ENCODE results near the gene SHC3. TPM values are rescaled to one million over a fixed set of nuclear protein-coding genes. Genes with fewer than 3 reads are reported as not detected.

Gene SHC3
- total and polyA plus RNA-seq, 2 of the 4 experiments (the other 2 are of a cell fraction): 4.5 to 13.3 TPM

- no CpG with 5 or more reads among the region's 9 CpGs for WGBS, 2 experiments (ENCODE audit: extremely low coverage in 2 of 2, insufficient read length in 1 of 2)
- no peak overlapping the region for H3K9ac ChIP-seq (ENCODE audit: low read depth, low read length)
- H3K18ac ChIP-seq (ENCODE audit: low read depth, low read length): no peak overlapping the region
- H3K23ac ChIP-seq (ENCODE audit: low read depth, low read length): no peak overlapping the region
- H3K4me1 ChIP-seq (ENCODE audit: control insufficient read depth, insufficient read depth, low read length): peaks cover 7% of the 10 kb centered on the region
- no peak overlapping the region for H3K27ac ChIP-seq (ENCODE audit: insufficient read depth, low read length)
- H2AK5ac ChIP-seq (ENCODE audit: low read depth, low read length): no peak overlapping the region
- peaks cover 13% of the 10 kb centered on the region for H3K9me1 ChIP-seq (ENCODE audit: insufficient read depth, low read length)
- no peak overlapping the region for H2BK20ac ChIP-seq (ENCODE audit: low read depth, low read length)
- no peaks in the 10 kb centered on the region for H4K20me1 ChIP-seq (ENCODE audit: insufficient read depth, low read length)
- no TSS peak for BruUV-seq (replicated peaks)
- H4K91ac ChIP-seq (ENCODE audit: insufficient read depth, low read depth, low read length): no peak overlapping the region
- no peak overlapping the region for H2AFZ ChIP-seq (replicated peaks; ENCODE audit: low read length, poor library complexity)
- intact Hi-C loops (cut with micrococcal nuclease): no loop called here
- ChIA-PET CTCF (no interaction called here), POLR2A (ENCODE audit: unreplicated experiment) (no interaction called here)
- H3K9me3 ChIP-seq (ENCODE audit: control insufficient read depth, insufficient read depth, low read length): no peaks in the 10 kb centered on the region
- no peak for ATAC-seq (ENCODE audit: low read depth)
- no peak for DNase-seq
- no peak overlapping the region for H2BK5ac ChIP-seq (ENCODE audit: low read depth, low read length, poor library complexity, severe bottlenecking)
- in situ Hi-C loops (cut with MboI; ENCODE audit: low sequenced_read_pairs): no loop called here
- H2AK9ac ChIP-seq (replicated peaks; ENCODE audit: low read depth, low read length, poor library complexity): no peak overlapping the region
- no peaks in the 10 kb centered on the region for H3K27me3 ChIP-seq (ENCODE audit: control insufficient read depth, insufficient read depth, low read length)
- H3K79me1 ChIP-seq (ENCODE audit: low read depth in 1 of 2, low read length in 2 of 2): peaks cover 3 to 14% of the 10 kb centered on the region in 2 experiments; a peak in 3 of 4 replicates
- no peak overlapping the region for H3K14ac ChIP-seq (replicated peaks; ENCODE audit: low read depth, low read length)
- H4K5ac ChIP-seq (ENCODE audit: low read depth, low read length): no peak overlapping the region
- H3K4me2 ChIP-seq (ENCODE audit: low read depth, low read length): no peak overlapping the region
- no peak overlapping the region for H2BK120ac ChIP-seq (ENCODE audit: low read depth, low read length)
- no peak overlapping the region for H3K56ac ChIP-seq (ENCODE audit: extremely low read depth, insufficient read depth, low read length)
- dilution Hi-C loops (cut with HindIII; ENCODE audit: low sequenced_read_pairs, unreplicated experiment): no loop called here
- H3K36me3 ChIP-seq (ENCODE audit: control insufficient read depth, insufficient read depth, low read length): peaks cover 14% of the 10 kb centered on the region
- TF ChIP-seq RAD21 (IDR thresholded peaks at IDR 0.05; ENCODE audit: low read length): no peak
- TF ChIP-seq MAZ (IDR thresholded peaks at IDR 0.05; ENCODE audit: borderline replicate concordance, low read depth, low read length): no peak
- TF ChIP-seq RFX5 (IDR thresholded peaks at IDR 0.05; ENCODE audit: low read depth, low read length): no peak
- no peak for TF ChIP-seq ELK1 (IDR thresholded peaks at IDR 0.05; ENCODE audit: borderline replicate concordance, low read depth, low read length)
- no peak for TF ChIP-seq SMC3 (IDR thresholded peaks at IDR 0.05; ENCODE audit: low read depth, low read length)
- no peak for TF ChIP-seq BHLHE40 (IDR thresholded peaks at IDR 0.05; ENCODE audit: low read depth, low read length)
- no peak for TF ChIP-seq CHD1 (IDR thresholded peaks at IDR 0.05; ENCODE audit: low read depth, low read length)
- no peak for TF ChIP-seq POLR2A (IDR thresholded peaks at IDR 0.05; ENCODE audit: low read depth, low read length)
- TF ChIP-seq FOS (IDR thresholded peaks at IDR 0.05; ENCODE audit: low read depth, low read length): no peak
- TF ChIP-seq RCOR1 (IDR thresholded peaks at IDR 0.05; ENCODE audit: insufficient replicate concordance, low read length): no peak
- TF ChIP-seq MAFK (IDR thresholded peaks at IDR 0.05; ENCODE audit: low read depth, low read length): no peak
- TF ChIP-seq USF2 (IDR thresholded peaks at IDR 0.05; ENCODE audit: low read depth, low read length): no peak
- TF ChIP-seq CEBPB (IDR thresholded peaks at IDR 0.05; ENCODE audit: low read depth, low read length): no peak
- TF ChIP-seq CTCF (conservative IDR thresholded peaks at IDR 0.05; ENCODE audit: low read depth, low read length): no peak
- TF ChIP-seq NFE2L2 (IDR thresholded peaks at IDR 0.05; ENCODE audit: low read depth, low read length): no peak
- no peak for TF ChIP-seq MXI1 (IDR thresholded peaks at IDR 0.05; ENCODE audit: borderline replicate concordance, low read depth, low read length)
- H2BK15ac ChIP-seq (ENCODE audit: low read depth, low read length): no peak overlapping the region
- H3K4ac ChIP-seq (ENCODE audit: low read depth, low read length): no peak overlapping the region
- H4K8ac ChIP-seq (ENCODE audit: low read depth in 2 of 2, low read length in 2 of 2): no peak overlapping the region
- H3K4me3 ChIP-seq (ENCODE audit: insufficient read depth, low read depth, low read length): no peak overlapping the region
Measured at GRCh38 chr9:89042984-89043383, 135.6 kb downstream of the SHC3 start.
